ENCODE measurements around the gene PCNX2. TPM values are rescaled to one million over a fixed set of nuclear protein-coding genes. Genes with fewer than 3 reads are reported as not detected.
A peak's percentile ranks its signal among the peaks of the same experiment; 100 is the strongest.

The PCNX2 gene
- polyA plus RNA-seq, 3 donors = 0.29 to 7.9 (median 0.62) TPM

DNA sequence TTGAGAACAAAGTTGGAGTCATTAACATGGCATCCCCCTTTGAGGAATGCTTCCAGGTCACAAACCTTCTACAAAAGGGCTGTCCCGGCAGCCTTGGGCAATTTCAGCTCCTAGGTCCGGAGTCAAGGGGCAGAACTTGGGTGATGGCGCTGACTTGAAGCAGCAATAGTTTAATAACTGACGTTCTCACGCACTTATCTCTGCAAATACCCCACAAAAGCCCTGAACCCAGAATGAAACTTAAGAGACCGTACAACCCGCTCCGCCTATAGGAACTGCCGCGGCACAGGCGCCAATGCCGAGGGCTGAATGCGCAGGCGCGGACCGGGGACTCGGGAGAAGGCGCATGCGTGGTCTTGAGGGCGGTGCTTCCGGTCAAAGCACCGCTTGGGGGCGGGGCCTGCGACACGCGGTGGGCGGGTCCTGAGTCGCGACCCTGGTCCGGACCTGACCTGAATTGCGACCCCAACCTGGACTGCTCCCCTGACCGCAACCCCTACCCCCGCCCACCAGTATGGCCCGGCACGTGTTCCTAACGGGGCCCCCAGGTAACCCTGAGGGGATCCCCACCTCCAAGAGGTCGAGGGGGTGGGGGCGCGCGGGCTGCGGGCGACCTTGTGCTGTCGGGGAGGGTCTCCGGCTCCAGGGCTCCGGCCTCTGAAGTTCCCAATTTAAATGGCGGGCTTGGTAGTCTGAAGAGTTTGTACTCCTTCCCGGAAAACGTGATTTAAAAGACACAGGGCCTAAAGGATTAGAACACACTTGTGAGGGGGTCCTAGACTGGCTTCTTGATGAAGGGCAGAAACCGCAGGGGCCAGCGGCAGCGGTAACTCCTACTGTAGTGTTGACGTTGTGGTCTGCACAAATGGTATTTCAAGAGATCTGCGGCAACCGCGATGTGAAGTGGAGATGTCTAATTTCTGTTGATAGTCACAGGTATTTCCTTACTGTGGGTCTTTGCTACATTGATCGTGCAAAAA lies 345.0 kb downstream of the PCNX2 start, which contains the start of gene NTPCR:
TSS of gene NTPCR (plus strand) at position 415 of the 980 bp plus-strand sequence. CDS start at position 515, 100 bp downstream.
- Histone ChIP-seq H3K4me3 (replicated peaks in 1 of 3; ENCODE audit: low read depth in 2 of 3, low read length in 3 of 3) (peak within 1 kb of the TSS; percentile 83 to 92 (median 84)), H3K27ac (ENCODE audit: low read depth in 1 of 2, low read length in 2 of 2) (peak within 1 kb of the TSS; percentile 48 to 92), H3K4me1 (ENCODE audit: control insufficient read depth in 1 of 2, insufficient read depth in 2 of 2, low read length in 2 of 2) (peaks cover 12 to 20% of the 10 kb centered on the region in 2 donors), H3K36me3 (replicated peaks in 1 of 2; ENCODE audit: control insufficient read depth in 1 of 2, insufficient read depth in 2 of 2, low read length in 2 of 2) (no peaks in the 10 kb centered on the region), H2AFZ (ENCODE audit: insufficient read depth, low read depth, low read length, poor library complexity, severe bottlenecking) (peak within 1 kb of the TSS; percentile 92), H3K27me3 (ENCODE audit: control insufficient read depth in 2 of 2, insufficient read depth in 2 of 2, low read length in 2 of 2) (no peaks in the 10 kb centered on the region), H3K9me3 (replicated peaks in 1 of 2; ENCODE audit: control insufficient read depth in 1 of 2, insufficient read depth in 1 of 2, low read length in 2 of 2) (no peaks in the 10 kb centered on the region), H3K79me2 (ENCODE audit: insufficient read depth, low read length) (peaks cover 20% of the 10 kb centered on the region), H4K20me1 (ENCODE audit: insufficient read depth, low read length) (no peaks in the 10 kb centered on the region), H3K9ac (ENCODE audit: insufficient read depth, low read length, poor library complexity, severe bottlenecking) (peak within 1 kb of the TSS; percentile 90), H3K4me2 (replicated peaks; ENCODE audit: extremely low read depth, low read length, poor library complexity, severe bottlenecking) (peak within 1 kb of the TSS; percentile 95)
- TF ChIP-seq, protein P1, sequence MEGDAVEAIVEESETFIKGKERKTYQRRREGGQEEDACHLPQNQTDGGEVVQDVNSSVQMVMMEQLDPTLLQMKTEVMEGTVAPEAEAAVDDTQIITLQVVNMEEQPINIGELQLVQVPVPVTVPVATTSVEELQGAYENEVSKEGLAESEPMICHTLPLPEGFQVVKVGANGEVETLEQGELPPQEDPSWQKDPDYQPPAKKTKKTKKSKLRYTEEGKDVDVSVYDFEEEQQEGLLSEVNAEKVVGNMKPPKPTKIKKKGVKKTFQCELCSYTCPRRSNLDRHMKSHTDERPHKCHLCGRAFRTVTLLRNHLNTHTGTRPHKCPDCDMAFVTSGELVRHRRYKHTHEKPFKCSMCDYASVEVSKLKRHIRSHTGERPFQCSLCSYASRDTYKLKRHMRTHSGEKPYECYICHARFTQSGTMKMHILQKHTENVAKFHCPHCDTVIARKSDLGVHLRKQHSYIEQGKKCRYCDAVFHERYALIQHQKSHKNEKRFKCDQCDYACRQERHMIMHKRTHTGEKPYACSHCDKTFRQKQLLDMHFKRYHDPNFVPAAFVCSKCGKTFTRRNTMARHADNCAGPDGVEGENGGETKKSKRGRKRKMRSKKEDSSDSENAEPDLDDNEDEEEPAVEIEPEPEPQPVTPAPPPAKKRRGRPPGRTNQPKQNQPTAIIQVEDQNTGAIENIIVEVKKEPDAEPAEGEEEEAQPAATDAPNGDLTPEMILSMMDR (IDR thresholded peaks at IDR 0.05) = no peak
- Mint-ChIP-seq H3K4me1 (peaks cover 30% of the 10 kb centered on the region), H3K27me3 (ENCODE audit: low read depth in 3 of 3) (peaks cover 0 to 2% (median 0%) of the 10 kb centered on the region in 3 donors), H3K27ac (peak within 1 kb of the TSS; percentile 83 to 93 (median 91)), H3K36me3 (peaks cover 0 to 2% of the 10 kb centered on the region in 2 donors), H3K4me3 (peak within 1 kb of the TSS; percentile 89 to 97), H3K9me3 (no peaks in the 10 kb centered on the region)
- intact Hi-C loops (cut with micrococcal nuclease) = loop anchor here in 1 of 2 donors (10.0 kb wide), 1 partner anchor 316 kb away; the partner anchor contains the start of gene SIPA1L2
- peak; percentile 86 to 91 (median 88) for DNase-seq
- whole genome bisulfite sequencing (ENCODE audit: insufficient coverage) = under 1% methylated on average over 46 of the region's 56 CpGs

DNA sequence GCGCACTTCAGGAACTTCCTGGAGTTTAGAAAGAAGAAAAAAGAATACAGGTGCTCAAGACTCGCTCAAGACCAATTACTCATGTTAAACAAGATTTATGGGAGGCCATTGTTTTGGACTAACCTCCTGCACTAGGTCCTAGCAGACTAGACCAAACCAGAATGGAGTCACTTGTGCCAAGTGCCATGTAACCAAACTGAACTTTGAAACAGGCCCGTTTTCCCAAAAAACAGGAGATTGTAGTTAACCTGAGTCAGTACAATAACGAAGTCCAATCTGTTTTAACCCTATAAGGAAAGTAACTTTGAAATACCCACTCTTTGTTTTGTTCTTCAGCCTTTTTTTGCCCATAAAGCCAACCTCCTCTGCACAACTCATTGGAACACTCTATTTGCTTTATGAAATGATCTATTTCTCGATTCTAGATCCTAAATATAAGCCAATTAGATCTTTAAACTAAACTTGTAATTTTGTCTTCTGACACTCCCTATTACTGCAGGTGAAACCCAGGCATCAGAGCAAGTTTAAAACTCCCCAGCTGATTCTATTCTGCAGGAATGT lies 345.8 kb downstream of the PCNX2 start:
- no peaks in the 10 kb centered on the region for H3K36me3 ChIP-seq (replicated peaks in 1 of 2; ENCODE audit: control insufficient read depth in 1 of 2, insufficient read depth in 2 of 2, low read length in 2 of 2)
- TF ChIP-seq, protein P1 (IDR thresholded peaks at IDR 0.05) = no peak
- peak overlapping the region; percentile 83 to 92 (median 84) for H3K4me3 ChIP-seq (replicated peaks in 1 of 3; ENCODE audit: low read depth in 2 of 3, low read length in 3 of 3)
- H3K4me3 Mint-ChIP-seq = peak overlapping the region; percentile 89 to 97
- H3K9ac ChIP-seq (ENCODE audit: insufficient read depth, low read length, poor library complexity, severe bottlenecking) = peak overlapping the region; percentile 90
- H3K4me1 Mint-ChIP-seq = peaks cover 30% of the 10 kb centered on the region
- peaks cover 12 to 22% of the 10 kb centered on the region in 2 donors for H3K4me1 ChIP-seq (ENCODE audit: control insufficient read depth in 1 of 2, insufficient read depth in 2 of 2, low read length in 2 of 2)
- no peaks in the 10 kb centered on the region for H3K9me3 ChIP-seq (replicated peaks in 1 of 2; ENCODE audit: control insufficient read depth in 1 of 2, insufficient read depth in 1 of 2, low read length in 2 of 2)
- peaks cover 0 to 2% (median 0%) of the 10 kb centered on the region in 3 donors for H3K27me3 Mint-ChIP-seq (ENCODE audit: low read depth in 3 of 3)
- no peaks in the 10 kb centered on the region for H3K36me3 Mint-ChIP-seq
- no peaks in the 10 kb centered on the region for H3K27me3 ChIP-seq (ENCODE audit: control insufficient read depth in 2 of 2, insufficient read depth in 2 of 2, low read length in 2 of 2)
- peak overlapping the region; percentile 92 for H2AFZ ChIP-seq (ENCODE audit: insufficient read depth, low read depth, low read length, poor library complexity, severe bottlenecking)
- WGBS (ENCODE audit: insufficient coverage) = 100% methylated on average over 2 of the region's 5 CpGs
- peak overlapping the region; percentile 95 for H3K4me2 ChIP-seq (replicated peaks; ENCODE audit: extremely low read depth, low read length, poor library complexity, severe bottlenecking)
- H3K27ac Mint-ChIP-seq = peak overlapping the region; percentile 83 to 93 (median 91)
- DNase-seq = no peak
- H3K27ac ChIP-seq (ENCODE audit: low read depth in 1 of 2, low read length in 2 of 2) = peak overlapping the region; percentile 48 to 92
- intact Hi-C loops (cut with micrococcal nuclease) = loop anchor here in 1 of 2 donors (10.0 kb wide), 1 partner anchor 315 kb away; the partner anchor contains the start of gene SIPA1L2
- peaks cover 20% of the 10 kb centered on the region for H3K79me2 ChIP-seq (ENCODE audit: insufficient read depth, low read length)
- no peaks in the 10 kb centered on the region for H3K9me3 Mint-ChIP-seq
- no peaks in the 10 kb centered on the region for H4K20me1 ChIP-seq (ENCODE audit: insufficient read depth, low read length)

All from CD14-positive monocyte (primary cell).